ENCODE data around the gene TSPEAR. TPM values are rescaled to one million over a fixed set of nuclear protein-coding genes. Genes with fewer than 3 reads are reported as not detected.
"Not testable (repeated sequence)": the region's sequence is repeated elsewhere in the genome, so short reads cannot be mapped to it uniquely, and the experiment has no call there.

The TSPEAR gene
- total RNA-seq, 1 donor from 2014 or later: not detected

DNA sequence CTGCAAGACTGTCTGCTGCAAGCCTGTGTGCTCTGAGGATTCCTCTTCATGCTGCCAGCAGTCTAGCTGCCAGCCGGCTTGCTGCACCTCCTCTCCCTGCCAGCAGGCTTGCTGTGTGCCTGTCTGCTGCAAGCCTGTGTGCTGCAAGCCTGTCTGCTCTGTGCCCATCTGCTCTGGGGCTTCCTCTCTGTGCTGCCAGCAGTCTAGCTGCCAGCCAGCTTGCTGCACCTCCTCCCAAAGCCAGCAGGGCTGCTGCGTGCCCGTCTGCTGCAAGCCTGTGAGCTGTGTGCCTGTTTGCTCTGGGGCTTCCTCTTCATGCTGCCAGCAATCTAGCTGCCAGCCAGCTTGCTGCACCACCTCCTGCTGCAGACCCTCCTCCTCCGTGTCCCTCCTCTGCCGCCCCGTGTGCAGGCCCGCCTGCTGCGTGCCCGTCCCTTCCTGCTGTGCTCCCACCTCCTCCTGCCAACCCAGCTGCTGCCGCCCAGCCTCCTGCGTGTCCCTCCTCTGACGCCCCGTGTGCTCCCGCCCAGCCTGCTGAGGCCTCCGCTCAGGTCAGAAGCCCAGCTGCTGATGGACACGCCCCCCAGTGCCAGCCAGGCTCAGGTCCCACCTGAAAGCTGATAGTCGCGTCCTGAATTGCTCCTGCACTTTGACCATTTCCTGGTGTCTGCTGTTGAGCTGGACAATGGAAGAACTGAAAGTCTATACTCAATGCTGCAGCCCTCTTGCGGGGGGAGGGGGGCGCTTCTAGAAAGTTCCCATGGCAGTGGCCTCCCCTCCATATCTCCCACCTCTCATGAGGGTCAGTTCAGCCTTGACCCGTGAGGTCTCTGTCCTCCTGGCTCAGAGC, 136.7 kb downstream of the TSPEAR start:
- no peak overlapping the region for H3K4me3 ChIP-seq (ENCODE audit: low read depth, low read length)
- TF ChIP-seq, protein P1, sequence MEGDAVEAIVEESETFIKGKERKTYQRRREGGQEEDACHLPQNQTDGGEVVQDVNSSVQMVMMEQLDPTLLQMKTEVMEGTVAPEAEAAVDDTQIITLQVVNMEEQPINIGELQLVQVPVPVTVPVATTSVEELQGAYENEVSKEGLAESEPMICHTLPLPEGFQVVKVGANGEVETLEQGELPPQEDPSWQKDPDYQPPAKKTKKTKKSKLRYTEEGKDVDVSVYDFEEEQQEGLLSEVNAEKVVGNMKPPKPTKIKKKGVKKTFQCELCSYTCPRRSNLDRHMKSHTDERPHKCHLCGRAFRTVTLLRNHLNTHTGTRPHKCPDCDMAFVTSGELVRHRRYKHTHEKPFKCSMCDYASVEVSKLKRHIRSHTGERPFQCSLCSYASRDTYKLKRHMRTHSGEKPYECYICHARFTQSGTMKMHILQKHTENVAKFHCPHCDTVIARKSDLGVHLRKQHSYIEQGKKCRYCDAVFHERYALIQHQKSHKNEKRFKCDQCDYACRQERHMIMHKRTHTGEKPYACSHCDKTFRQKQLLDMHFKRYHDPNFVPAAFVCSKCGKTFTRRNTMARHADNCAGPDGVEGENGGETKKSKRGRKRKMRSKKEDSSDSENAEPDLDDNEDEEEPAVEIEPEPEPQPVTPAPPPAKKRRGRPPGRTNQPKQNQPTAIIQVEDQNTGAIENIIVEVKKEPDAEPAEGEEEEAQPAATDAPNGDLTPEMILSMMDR (IDR thresholded peaks at IDR 0.05; ENCODE audit: insufficient read depth, low read length, poor library complexity, severe bottlenecking): no peak
- no peak for DNase-seq (ENCODE audit: low read depth)
- H3K27me3 ChIP-seq (ENCODE audit: control insufficient read depth, insufficient read depth, low read length): no peaks in the 10 kb centered on the region
- H3K36me3 ChIP-seq (ENCODE audit: control insufficient read depth, insufficient read depth, low read length): no peaks in the 10 kb centered on the region

DNA sequence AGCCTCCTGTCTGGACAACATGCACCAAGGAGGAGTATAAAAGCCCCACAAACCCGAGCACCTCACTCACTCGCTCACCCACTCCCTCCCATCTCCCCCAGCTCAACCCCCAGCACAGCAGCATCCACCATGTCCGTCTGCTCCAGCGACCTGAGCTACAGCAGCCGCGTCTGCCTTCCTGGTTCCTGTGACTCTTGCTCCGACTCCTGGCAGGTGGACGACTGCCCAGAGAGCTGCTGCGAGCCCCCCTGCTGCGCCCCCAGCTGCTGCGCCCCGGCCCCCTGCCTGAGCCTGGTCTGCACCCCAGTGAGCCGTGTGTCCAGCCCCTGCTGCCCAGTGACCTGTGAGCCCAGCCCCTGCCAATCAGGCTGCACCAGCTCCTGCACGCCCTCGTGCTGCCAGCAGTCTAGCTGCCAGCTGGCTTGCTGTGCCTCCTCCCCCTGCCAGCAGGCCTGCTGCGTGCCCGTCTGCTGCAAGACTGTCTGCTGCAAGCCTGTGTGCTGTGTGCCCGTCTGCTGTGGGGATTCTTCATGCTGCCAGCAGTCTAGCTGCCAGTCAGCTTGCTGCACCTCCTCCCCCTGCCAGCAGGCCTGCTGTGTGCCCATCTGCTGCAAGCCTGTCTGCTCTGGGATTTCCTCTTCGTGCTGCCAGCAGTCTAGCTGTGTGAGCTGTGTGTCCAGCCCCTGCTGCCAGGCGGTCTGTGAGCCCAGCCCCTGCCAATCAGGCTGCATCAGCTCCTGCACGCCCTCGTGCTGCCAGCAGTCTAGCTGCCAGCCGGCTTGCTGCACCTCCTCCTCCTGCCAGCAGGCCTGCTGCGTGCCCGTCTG, 137.5 kb downstream of the TSPEAR start, which contains the start of gene KRTAP10-4:
Gene KRTAP10-4, plus strand, starts transcription at position 100 of the 827 bp plus-strand sequence. Its CDS starts 30 bp downstream, at position 130.
- H3K27me3 ChIP-seq (ENCODE audit: control insufficient read depth, insufficient read depth, low read length); H3K4me3 ChIP-seq (ENCODE audit: low read depth, low read length); DNase-seq (ENCODE audit: low read depth); H3K36me3 ChIP-seq (ENCODE audit: control insufficient read depth, insufficient read depth, low read length): not testable (repeated sequence)

DNA sequence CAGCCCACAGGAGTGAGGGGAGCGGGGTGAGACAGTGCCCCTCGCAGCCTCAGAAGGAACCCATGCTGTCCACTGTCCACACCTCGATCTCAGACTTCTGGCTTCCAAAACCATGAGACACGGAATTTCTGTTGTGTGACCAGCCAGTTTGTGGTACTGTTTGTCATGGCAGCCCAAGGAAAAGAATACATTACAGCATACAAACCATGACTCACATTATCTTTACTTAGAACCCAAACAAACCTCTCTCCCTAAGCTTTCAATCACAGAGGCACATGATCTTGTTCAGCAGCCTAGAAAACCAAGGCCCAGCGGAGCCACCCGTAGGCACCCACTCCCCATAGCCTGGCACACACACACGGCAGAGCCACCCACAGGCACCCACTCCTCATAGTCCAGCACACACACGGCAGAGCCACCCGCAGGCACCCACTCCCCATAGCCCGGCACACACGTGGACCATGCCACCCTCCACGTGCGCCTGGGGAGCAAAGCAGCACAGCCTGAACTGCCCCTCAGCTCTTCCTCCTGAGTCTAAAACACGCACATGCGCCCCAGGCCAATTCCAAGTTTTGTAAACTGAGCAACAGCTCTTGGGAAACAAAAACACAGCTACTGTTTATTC, 138.3 kb downstream of the TSPEAR start:
- H3K27me3 ChIP-seq (ENCODE audit: control insufficient read depth, insufficient read depth, low read length): no peaks in the 10 kb centered on the region
- DNase-seq (ENCODE audit: low read depth): no peak
- H3K36me3 ChIP-seq (ENCODE audit: control insufficient read depth, insufficient read depth, low read length): no peaks in the 10 kb centered on the region
- no peak overlapping the region for H3K4me3 ChIP-seq (ENCODE audit: low read depth, low read length)
- TF ChIP-seq, protein P1 (IDR thresholded peaks at IDR 0.05; ENCODE audit: insufficient read depth, low read length, poor library complexity, severe bottlenecking): no peak

DNA sequence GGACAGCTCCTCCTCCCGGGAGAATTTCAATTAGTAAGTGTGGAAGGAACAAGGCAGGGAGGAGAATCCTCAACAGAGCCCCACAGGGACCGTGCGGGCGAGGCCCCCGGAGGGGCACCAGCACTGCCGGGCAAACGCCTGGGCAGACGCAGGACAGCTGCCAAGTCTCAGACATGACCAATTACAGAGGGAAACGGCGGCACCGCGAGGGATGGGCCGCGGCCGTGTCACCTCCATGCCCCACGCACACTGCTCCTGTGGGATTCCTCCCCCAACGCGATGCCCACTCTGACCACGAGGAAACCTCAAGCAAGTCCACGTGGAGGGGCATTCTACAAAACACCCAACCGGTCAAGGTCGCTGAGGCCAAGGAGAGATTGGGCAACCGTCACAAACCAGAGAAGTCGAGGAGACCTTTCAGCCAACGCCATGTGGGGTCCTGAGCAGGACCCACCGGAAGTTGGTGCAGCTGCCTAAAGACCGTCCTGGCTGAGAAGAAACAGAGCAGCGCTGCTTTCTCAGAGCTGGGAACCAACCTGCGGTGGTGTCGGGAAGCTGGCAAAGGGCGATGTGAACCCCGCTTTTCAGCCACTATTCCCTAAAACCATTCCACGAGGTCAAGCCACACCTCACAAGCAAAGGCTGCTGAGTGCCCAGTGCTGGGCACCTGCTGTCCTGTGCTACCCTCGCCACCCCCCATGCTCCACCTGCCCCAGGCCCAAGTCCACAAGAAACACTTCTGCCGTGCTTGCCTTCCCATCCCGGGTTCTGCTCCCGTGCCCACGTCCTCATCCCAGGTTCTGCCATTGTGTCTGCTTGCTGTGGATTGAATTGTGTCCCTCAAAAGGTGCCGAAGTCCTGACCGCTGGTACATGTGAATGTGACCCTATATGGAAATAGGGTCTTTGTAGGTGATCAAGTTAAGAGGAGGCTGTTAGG, 139.3 kb downstream of the TSPEAR start:
- Histone ChIP-seq H3K4me3 (ENCODE audit: low read depth, low read length) (no peak overlapping the region), H3K36me3 (ENCODE audit: control insufficient read depth, insufficient read depth, low read length) (no peaks in the 10 kb centered on the region), H3K27me3 (ENCODE audit: control insufficient read depth, insufficient read depth, low read length) (no peaks in the 10 kb centered on the region)
- TF ChIP-seq, protein P1 (IDR thresholded peaks at IDR 0.05; ENCODE audit: insufficient read depth, low read length, poor library complexity, severe bottlenecking): no peak
- no peak for DNase-seq (ENCODE audit: low read depth)

DNA sequence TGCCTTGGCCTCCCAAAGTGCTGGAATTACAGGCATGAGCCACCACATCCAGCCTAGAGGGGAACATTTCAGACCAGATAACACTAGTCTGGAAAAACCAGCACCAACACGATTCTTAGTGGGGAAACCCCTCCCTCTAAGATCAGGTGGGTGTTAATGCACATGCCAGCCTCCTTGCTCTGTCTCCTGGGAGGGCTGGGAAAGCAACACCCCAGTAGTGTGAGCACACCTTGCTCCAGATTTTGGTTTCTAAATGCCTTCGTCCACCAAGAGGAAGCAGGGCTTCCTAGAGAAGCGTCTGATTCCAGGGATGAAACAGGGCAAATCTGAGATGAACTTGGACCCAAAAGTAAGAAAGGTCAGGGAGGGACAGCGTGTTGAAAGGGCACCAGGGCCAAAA, 140.1 kb downstream of the TSPEAR start:
- Histone ChIP-seq H3K36me3 (ENCODE audit: control insufficient read depth, insufficient read depth, low read length) (no peaks in the 10 kb centered on the region), H3K27me3 (ENCODE audit: control insufficient read depth, insufficient read depth, low read length) (no peaks in the 10 kb centered on the region), H3K4me3 (ENCODE audit: low read depth, low read length) (no peak overlapping the region)
- DNase-seq (ENCODE audit: low read depth): no peak
- TF ChIP-seq, protein P1 (IDR thresholded peaks at IDR 0.05; ENCODE audit: insufficient read depth, low read length, poor library complexity, severe bottlenecking): no peak

All from kidney epithelial cell (primary cell).